SW 1271 (cell line): ENCODE data around the gene TAS2R40.
"Not testable (repeated sequence)": the region's sequence is repeated elsewhere in the genome, so short reads cannot be mapped to it uniquely, and the experiment has no call there.

ENCODE experiments used
- DNase-seq, 2 experiments: peaks; one replicate each; lab custom pipeline; 2025; lab: John Stamatoyannopoulos, UW

Gene TAS2R40

DNA sequence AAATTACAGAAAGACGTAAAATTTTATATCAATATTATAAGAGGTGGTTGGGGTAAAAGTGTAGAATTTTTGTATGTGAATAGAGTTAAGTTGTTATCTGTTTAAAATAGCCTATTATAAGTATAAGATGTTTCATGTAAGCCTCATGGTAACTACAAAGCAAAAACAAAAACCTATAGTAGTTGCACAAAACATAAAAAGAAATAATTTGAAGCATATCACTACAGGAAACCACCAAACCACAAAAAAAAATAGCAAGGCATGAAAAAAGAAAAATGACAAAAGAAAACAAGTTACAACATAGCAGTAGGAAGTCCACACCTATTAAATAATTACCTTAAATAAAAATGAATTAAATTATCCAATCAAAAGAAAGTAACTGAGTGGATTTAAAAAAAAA is 29.0 kb downstream of the TAS2R40 start:
- no peak for DNase-seq

GRCh38 chr7:143252006-143252405 is 30.2 kb downstream of the TAS2R40 start:
- DNase-seq, result no peak

DNA sequence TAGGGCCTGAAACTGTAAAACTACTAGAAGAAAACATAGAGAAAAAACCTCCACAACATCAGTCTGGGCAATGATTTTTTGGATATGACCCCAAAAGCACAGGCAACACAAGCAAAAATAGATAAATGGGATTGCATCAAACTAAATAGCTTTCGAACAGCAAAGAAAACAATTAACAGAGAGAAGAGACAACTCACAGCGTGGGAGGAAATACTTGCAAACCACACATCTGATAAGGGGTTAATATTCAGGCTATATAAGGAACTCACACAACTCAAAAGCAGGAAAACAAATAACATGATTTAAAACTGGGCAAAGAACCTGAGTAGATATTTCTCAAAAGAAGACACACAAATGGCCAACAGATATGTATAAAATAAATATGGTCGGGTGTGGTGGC is 33.7 kb downstream of the TAS2R40 start:
- no peak for DNase-seq

DNA sequence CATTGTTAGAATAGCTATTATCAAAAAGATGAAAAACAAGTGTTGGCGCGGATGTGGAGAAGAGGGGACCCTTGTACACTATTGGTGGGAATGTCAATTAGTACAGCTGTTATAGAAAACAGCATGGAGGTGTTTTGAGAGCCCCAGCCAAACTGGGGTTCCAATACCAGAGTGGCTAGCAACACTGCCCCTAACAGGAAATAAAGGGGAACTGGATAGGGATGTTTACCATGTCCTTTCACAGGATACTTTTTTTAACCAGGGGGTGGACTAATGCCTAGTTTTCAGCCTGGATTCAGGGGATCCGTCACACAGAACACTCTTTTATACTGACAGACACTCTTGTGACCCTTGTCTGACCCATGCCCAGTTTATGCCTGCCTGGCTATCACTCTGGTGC is 34.5 kb downstream of the TAS2R40 start:
- no peak for DNase-seq

DNA sequence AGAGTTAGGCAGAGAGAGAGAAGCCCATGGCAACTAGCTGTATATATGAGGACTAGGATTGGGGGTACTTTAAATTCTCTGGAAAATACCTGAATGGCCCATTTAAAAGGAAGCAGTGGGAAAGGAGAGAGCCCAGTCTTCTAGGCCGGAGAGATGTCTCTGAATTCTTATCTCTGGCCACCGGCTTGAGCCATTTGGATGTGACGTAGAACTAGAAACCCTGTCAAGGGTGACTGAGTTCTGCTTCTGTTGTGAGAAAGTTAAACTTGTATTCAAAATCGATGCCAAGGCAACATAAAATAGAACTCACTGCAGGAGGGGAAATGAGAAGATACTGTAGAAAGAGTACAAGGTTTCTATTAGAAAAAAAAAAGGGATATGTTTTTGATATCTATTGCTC is 35.1 kb downstream of the TAS2R40 start:
- DNase-seq, result no peak

DNA sequence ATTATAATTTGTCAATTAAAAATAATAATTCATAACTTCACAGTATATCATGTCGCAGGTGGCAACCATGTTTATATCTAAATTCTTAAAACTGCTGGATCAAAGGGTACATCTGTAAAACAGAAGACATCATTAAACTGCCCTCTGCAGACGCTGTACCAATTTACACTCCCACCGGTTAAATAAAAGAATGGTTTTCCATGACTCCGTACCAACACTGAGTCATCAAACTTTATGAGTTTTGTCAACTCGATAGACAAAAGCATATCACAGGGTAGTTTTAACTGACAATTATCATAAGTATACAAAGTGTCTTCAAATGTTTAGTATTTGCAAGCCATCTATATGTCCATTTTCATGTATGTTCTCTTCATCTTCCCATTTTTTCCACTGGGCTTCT is 35.7 kb downstream of the TAS2R40 start:
- DNase-seq, result no peak

DNA sequence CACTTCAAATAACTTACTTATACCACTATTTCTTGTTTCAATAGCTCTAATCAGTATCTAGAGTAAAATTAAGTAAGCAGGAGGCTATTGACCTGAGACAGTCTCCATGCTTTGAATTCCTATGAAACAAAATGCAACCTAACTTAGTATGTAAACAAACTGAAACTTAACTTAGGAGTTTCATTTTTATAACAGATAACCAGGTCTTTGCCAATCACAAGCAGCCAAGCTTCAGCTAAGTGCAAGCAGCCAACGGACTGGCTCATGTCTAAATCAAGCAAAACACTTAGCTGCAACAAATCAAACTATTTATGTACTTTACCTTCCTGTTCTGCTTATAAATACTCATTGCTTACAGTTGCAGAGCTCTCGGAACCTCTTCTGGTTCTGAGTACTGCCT is 37.0 kb downstream of the TAS2R40 start:
- DNase-seq, result no peak

DNA sequence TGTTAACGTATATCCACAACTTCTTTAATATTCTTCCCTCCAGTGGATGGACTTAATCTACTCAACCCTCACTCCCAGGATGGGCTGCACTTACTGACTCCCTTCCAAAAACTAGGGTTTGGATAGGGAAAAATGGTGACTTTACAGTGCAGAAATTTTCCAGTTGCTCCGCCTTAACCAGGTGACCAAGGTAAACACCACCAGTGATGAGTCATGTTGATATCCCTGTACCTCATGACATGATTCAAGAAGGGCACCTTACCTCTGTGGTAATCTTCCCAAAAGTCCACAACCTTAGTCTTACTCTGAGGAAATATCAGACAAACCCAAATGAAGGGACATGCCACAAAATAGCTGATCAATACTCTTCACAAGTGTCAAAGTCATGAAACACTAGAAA is 37.9 kb downstream of the TAS2R40 start:
- no peak for DNase-seq

DNA sequence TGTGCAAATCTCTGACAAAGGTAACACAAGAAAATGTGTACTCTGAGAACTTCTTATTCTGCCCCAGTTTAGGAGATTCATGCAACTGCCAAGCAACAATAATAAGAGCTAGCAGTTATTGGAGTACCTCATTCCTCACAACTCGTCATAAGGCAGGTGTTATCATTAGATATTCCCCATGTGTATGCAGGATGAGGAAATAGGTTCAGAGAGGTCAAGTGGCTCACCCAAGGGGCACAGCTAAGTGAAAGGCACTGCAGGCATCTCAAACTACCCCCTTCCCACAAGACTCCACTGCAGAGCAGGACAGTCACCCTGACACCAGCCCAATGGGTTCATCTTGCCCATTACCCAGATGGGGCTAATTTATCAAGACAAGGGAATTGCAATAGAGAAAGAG is 40.1 kb downstream of the TAS2R40 start:
- no peak for DNase-seq

DNA sequence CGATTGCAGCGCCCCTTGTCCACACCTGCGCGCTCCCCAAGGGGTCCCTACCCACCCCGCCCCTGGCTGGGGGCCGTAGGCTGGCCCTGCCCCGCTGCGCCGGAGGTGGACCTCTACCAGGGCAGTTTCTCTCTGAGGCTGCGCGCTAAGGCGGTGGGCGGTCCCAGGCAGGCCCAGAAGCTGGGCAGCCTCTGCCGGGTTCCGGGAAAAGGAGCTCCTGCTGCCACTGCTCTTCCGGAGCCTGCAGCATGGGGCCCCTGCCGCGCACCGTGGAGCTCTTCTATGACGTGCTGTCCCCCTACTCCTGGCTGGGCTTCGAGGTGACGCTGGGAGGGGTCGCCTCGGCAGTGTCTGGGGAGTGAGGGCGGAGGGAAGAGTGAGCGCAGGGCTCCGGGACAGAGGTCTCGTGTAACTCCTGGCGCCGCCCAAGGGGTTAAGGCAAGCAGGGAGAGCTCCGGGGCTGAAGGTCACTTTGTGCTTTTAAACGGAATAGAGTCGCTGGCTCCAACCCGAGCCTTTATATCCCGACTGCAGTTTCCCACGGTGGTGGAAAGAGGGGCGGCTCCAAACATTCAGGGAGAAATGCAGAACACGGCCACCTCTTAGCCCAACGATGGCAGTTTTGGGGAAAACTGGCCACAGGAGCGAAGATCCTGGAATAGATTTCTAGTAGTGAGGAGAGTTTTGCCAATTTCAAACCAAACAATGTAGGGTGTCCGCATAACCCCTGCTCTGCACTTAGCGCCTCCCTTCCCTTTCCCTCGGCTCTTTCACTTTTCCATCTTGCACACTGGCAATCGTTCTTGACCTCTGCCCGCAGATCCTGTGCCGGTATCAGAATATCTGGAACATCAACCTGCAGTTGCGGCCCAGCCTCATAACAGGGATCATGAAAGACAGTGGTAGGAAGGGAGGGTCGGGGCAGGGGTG is 41.7 kb downstream of the TAS2R40 start, which contains the start of gene GSTK1:
Gene GSTK1, plus strand, starts transcription at position 176 of the 930 bp plus-strand sequence. Its CDS starts 73 bp downstream, at position 249.
- peak in 1 of 2 experiments; percentile 67 for DNase-seq

DNA sequence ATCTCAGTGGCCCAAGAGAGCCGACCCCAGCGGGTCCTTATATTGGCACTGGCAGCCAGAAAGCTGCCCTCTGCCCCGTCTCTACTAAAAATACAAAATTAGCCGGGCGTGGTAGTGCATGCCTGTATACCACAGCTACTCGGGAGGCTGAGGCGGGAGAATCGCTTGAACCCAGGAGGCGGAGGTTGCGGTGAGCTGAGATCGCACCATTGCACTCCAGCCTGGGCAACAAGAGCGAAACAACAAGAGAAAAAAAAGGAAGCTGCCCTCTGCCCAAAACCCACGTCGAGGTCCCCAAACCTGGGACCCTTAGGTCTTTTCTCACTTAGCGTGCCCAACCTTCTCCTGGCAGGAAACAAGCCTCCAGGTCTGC is 42.3 kb downstream of the TAS2R40 start:
- not testable (repeated sequence) for DNase-seq

DNA sequence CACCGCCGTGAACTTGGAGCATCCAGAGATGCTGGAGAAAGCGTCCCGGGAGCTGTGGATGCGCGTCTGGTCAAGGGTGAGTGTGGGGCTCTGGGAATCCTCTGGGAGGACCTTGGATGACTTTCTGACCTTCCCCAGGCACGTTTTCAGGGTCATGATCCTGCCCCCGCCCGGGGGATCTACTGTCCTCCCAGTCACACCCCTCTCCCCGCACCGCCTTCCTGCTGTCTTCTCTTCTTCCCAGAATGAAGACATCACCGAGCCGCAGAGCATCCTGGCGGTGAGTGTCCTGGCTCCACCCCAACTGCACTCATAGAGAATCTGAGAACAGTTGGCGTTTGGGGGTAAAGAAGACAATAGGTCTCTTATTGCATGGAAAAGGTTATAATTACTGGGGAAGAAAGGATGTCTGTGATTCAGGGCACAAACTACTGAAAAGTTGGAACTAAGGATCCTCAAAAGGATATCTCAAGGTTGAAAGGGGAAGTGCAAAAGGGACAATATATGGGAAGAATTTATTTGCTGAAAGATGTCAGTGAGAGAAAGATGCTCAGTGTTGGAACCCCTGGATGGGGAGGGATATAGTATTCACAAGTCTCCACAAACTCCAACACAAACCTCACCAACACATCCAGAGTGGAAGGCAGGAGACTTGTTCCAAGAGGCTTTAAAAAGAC is 43.3 kb downstream of the TAS2R40 start:
- no peak for DNase-seq

GRCh38 chr7:143269251-143269650 is 47.4 kb downstream of the TAS2R40 start:
- DNase-seq, result no peak

GRCh38 chr7:143271240-143271639 is 49.4 kb downstream of the TAS2R40 start:
- DNase-seq, result no peak
